ENCODE measurements around the gene GRM4. TPM values are rescaled to one million over a fixed set of nuclear protein-coding genes. Genes with fewer than 3 reads are reported as not detected.

GRM4 gene
- total RNA-seq, 1 experiment from 2014 or later = not detected

- no peaks in the 10 kb centered on the region for H4K20me1 ChIP-seq (ENCODE audit: low read length)
- H3K27me3 ChIP-seq (ENCODE audit: low read length) = peaks cover 9% of the 10 kb centered on the region; the same call in 1 of the 2 replicates
- intact Hi-C loops (cut with micrococcal nuclease) = no loop called here
- no peak overlapping the region for H3K9ac ChIP-seq (ENCODE audit: low read length)
- H3K4me3 ChIP-seq (ENCODE audit: low read length) = no peak overlapping the region
- H3K79me2 ChIP-seq (ENCODE audit: low read length) = no peaks in the 10 kb centered on the region
- ATAC-seq = no peak
- no peak for DNase-seq
- BruUV-seq (replicated peaks) = no TSS peak
- no peaks in the 10 kb centered on the region for H3K36me3 ChIP-seq (ENCODE audit: low read depth, low read length)
- no peak for TF ChIP-seq EZH2phosphoT487 (IDR thresholded peaks at IDR 0.05; ENCODE audit: borderline replicate concordance, low read length)
- no peak for TF ChIP-seq EZH2 (IDR thresholded peaks at IDR 0.05; ENCODE audit: low read length, unreplicated experiment)
- TF ChIP-seq CTCF (conservative IDR thresholded peaks at IDR 0.05; ENCODE audit: low read depth, low read length) = no peak
- H3F3A ChIP-seq (ENCODE audit: low read length, unreplicated experiment) = no peaks in the 10 kb centered on the region
- CTCF ChIA-PET = no interaction called here
- H2AFZ ChIP-seq (ENCODE audit: low read length) = no peak overlapping the region
- no peaks in the 10 kb centered on the region for H3K9me2 ChIP-seq (replicated peaks; ENCODE audit: low read length)
- H3K9me3 ChIP-seq (ENCODE audit: low read length) = no peaks in the 10 kb centered on the region
- H3K4me1 ChIP-seq (ENCODE audit: insufficient read depth, low read length) = peaks cover 6% of the 10 kb centered on the region
- no peak overlapping the region for H3K4me2 ChIP-seq (ENCODE audit: low read length)
- no peak overlapping the region for H3K27ac ChIP-seq (ENCODE audit: low read length)
- POLR2A ChIA-PET (ENCODE audit: unreplicated experiment) = no interaction called here
These were observed 156.7 kb downstream of the GRM4 start for GRCh38 chr6:33989016-33989854.

- BruUV-seq (replicated peaks) = no TSS peak
- ATAC-seq (no peak), DNase-seq (no peak)
- H3K4me3 ChIP-seq (ENCODE audit: low read length) = no peak overlapping the region
- no peaks in the 10 kb centered on the region for H3K9me2 ChIP-seq (replicated peaks; ENCODE audit: low read length)
- H3F3A ChIP-seq (ENCODE audit: low read length, unreplicated experiment) = no peaks in the 10 kb centered on the region
- H3K27ac ChIP-seq (ENCODE audit: low read length) = no peak overlapping the region
- H3K9ac ChIP-seq (ENCODE audit: low read length) = no peak overlapping the region
- no peaks in the 10 kb centered on the region for H3K79me2 ChIP-seq (ENCODE audit: low read length)
- POLR2A ChIA-PET (ENCODE audit: unreplicated experiment) = no interaction called here
- no peak overlapping the region for H2AFZ ChIP-seq (ENCODE audit: low read length)
- intact Hi-C loops (cut with micrococcal nuclease) = no loop called here
- TF ChIP-seq EZH2phosphoT487 (IDR thresholded peaks at IDR 0.05; ENCODE audit: borderline replicate concordance, low read length) (no peak), CTCF (conservative IDR thresholded peaks at IDR 0.05; ENCODE audit: low read depth, low read length) (no peak), EZH2 (IDR thresholded peaks at IDR 0.05; ENCODE audit: low read length, unreplicated experiment) (no peak)
- H3K4me2 ChIP-seq (ENCODE audit: low read length) = no peak overlapping the region
- CTCF ChIA-PET = no interaction called here
- H3K27me3 ChIP-seq (ENCODE audit: low read length) = peaks cover 9% of the 10 kb centered on the region; the same call in 1 of the 2 replicates
- H3K9me3 ChIP-seq (ENCODE audit: low read length) = no peaks in the 10 kb centered on the region
- peaks cover 8% of the 10 kb centered on the region for H3K4me1 ChIP-seq (ENCODE audit: insufficient read depth, low read length)
- no peaks in the 10 kb centered on the region for H3K36me3 ChIP-seq (ENCODE audit: low read depth, low read length)
- no peaks in the 10 kb centered on the region for H4K20me1 ChIP-seq (ENCODE audit: low read length)
These were observed 157.5 kb downstream of the GRM4 start for GRCh38 chr6:33988121-33989015.
